Smooth muscle cell (in vitro differentiated cells): ENCODE results near the gene THBS1. TPM values are rescaled to one million over a fixed set of nuclear protein-coding genes. Genes with fewer than 3 reads are reported as not detected.

ENCODE experiments used
- DNase-seq: peaks from one replicate; lab custom pipeline; 2025; ENCODE audit not compliant: unreplicated experiment; lab: John Stamatoyannopoulos, UW
- H2AFZ ChIP-seq: fragments of 200-600 bp; sonication (generic); 2 replicates; pipeline ENCODE4 v1.6.0; 2016; ENCODE audit warnings: antibody characterized with exemption, low read depth, mild to moderate bottlenecking
- H3F3A ChIP-seq: fragments of 200-600 bp; sonication (generic); 2 replicates; pipeline ENCODE4 v1.6.0; 2017; ENCODE audit warnings: antibody characterized with exemption, low read depth
- H3K27ac ChIP-seq: fragments of 200-600 bp; sonication (generic); 2 replicates; pipeline ENCODE4 v1.5.1; 2016; ENCODE audit warnings: low read depth, mild to moderate bottlenecking
- H3K27me3 ChIP-seq: fragments of 200-600 bp; sonication (generic); 2 replicates; pipeline ENCODE4 v1.6.1; 2016; ENCODE audit warnings: low read depth, mild to moderate bottlenecking
- H3K36me3 ChIP-seq: fragments of 200-600 bp; sonication (generic); 2 replicates; pipeline ENCODE4 v1.5.1; 2016; ENCODE audit warnings: low read depth
- H3K4me1 ChIP-seq: fragments of 200-600 bp; sonication (generic); 2 replicates; pipeline ENCODE4 v1.5.1; 2016; ENCODE audit warnings: low read depth
- H3K4me2 ChIP-seq: fragments of 200-600 bp; sonication (generic); 2 replicates; pipeline ENCODE4 v1.6.0; 2016; ENCODE audit warnings: mild to moderate bottlenecking
- H3K4me3 ChIP-seq: fragments of 200-600 bp; sonication (generic); 2 replicates; pipeline ENCODE4 v1.5.1; 2016; ENCODE audit warnings: mild to moderate bottlenecking
- H3K79me2 ChIP-seq: fragments of 200-600 bp; sonication (generic); 2 replicates; pipeline ENCODE4 v1.6.0; 2016; ENCODE audit warnings: low read depth, mild to moderate bottlenecking
- H3K9ac ChIP-seq: fragments of 200-600 bp; sonication (generic); 2 replicates; pipeline ENCODE4 v1.6.0; 2016; ENCODE audit warnings: low read depth
- H3K9me3 ChIP-seq: fragments of 200-600 bp; sonication (generic); replicated peaks from 2 replicates; pipeline ENCODE4 v1.5.1; 2016; ENCODE audit warnings: low read depth
- H4K20me1 ChIP-seq: fragments of 200-600 bp; sonication (generic); 2 replicates; pipeline ENCODE4 v1.6.0; 2016; ENCODE audit warnings: low read depth
- CTCF ChIP-seq: fragments of 200-600 bp; sonication (generic); IDR thresholded peaks from 2 replicates; pipeline ENCODE4 v1.5.1; 2017; ENCODE audit warnings: borderline replicate concordance, mild to moderate bottlenecking, antibody characterized with exemption; ENCODE audit not compliant: insufficient read depth, poor library complexity, severe bottlenecking
- WGBS: methylation state at CpG from one replicate; pipeline ENCODE4 v1.1.7; 2016; ENCODE audit warnings: low lambda C conversion rate; 5-methylcytosine and 5-hydroxymethylcytosine counted together
- polyA plus RNA-seq: library from polyadenylated mRNA; unstranded; fragments of >200 nt; fragmentation: Nextera tagmentation; extraction: Ambion mirVana; gene quantifications from 2 replicates; pipeline ENCODE4 v1.2.1, GENCODE V29; 2016
- total RNA-seq: library from RNA; depleted of rRNA; stranded (reverse); fragments of >200 nt; gene quantifications from 2 replicates; pipeline ENCODE4 v1.2.3, GENCODE V29; 2014

Gene THBS1
- total and polyA plus RNA-seq, 2 experiments from 2014 or later = 203 to 648 TPM

GRCh38 chr15:39625856-39626255 lies 45.0 kb downstream of the THBS1 start:
- H3K4me2 ChIP-seq = no peak overlapping the region

GRCh38 chr15:39627451-39628143 lies 46.7 kb downstream of the THBS1 start:
- no peaks in the 10 kb centered on the region for H3K9me3 ChIP-seq
- H3K79me2 ChIP-seq = no peaks in the 10 kb centered on the region
- no peak for TF ChIP-seq CTCF
- no peak overlapping the region for H3K4me2 ChIP-seq
- no peaks in the 10 kb centered on the region for H4K20me1 ChIP-seq
- no peak overlapping the region for H2AFZ ChIP-seq
- no peak overlapping the region for H3K27ac ChIP-seq
- no peak overlapping the region for H3K4me3 ChIP-seq
- no peaks in the 10 kb centered on the region for H3K4me1 ChIP-seq
- H3F3A ChIP-seq = no peaks in the 10 kb centered on the region
- WGBS = 100% methylated on average over 3 of the region's 3 CpGs
- no peak for DNase-seq
- H3K27me3 ChIP-seq = no peaks in the 10 kb centered on the region
- no peak overlapping the region for H3K9ac ChIP-seq
- H3K36me3 ChIP-seq = no peaks in the 10 kb centered on the region

More at GRCh38 chr15:39625856-39626255, 45.0 kb downstream of the THBS1 start:
- no peak for TF ChIP-seq CTCF
- H3F3A ChIP-seq = no peaks in the 10 kb centered on the region
- H3K79me2 ChIP-seq = no peaks in the 10 kb centered on the region
- no peaks in the 10 kb centered on the region for H3K9me3 ChIP-seq
- H3K27ac ChIP-seq = no peak overlapping the region
- H4K20me1 ChIP-seq = no peaks in the 10 kb centered on the region
- H2AFZ ChIP-seq = no peak overlapping the region
- DNase-seq = no peak
- H3K4me3 ChIP-seq = no peak overlapping the region
- H3K4me1 ChIP-seq = no peaks in the 10 kb centered on the region
- no peak overlapping the region for H3K9ac ChIP-seq
- H3K36me3 ChIP-seq = no peaks in the 10 kb centered on the region
- H3K27me3 ChIP-seq = no peaks in the 10 kb centered on the region

- H3K4me2 ChIP-seq = no peak overlapping the region
- no peaks in the 10 kb centered on the region for H3F3A ChIP-seq
- H3K4me3 ChIP-seq = no peak overlapping the region
- 90% methylated on average over 5 of the region's 5 CpGs for WGBS
- no peak overlapping the region for H3K27ac ChIP-seq
- H3K9ac ChIP-seq = no peak overlapping the region
- no peaks in the 10 kb centered on the region for H3K4me1 ChIP-seq
- H4K20me1 ChIP-seq = no peaks in the 10 kb centered on the region
- H3K9me3 ChIP-seq = no peaks in the 10 kb centered on the region
- H3K27me3 ChIP-seq = no peaks in the 10 kb centered on the region
- no peaks in the 10 kb centered on the region for H3K36me3 ChIP-seq
- no peak for TF ChIP-seq CTCF
- no peaks in the 10 kb centered on the region for H3K79me2 ChIP-seq
- no peak for DNase-seq
- H2AFZ ChIP-seq = no peak overlapping the region
These were observed 47.2 kb downstream of the THBS1 start for GRCh38 chr15:39628144-39628508.
